IPS-18a (cell line): ENCODE results near the gene SERGEF.
A peak's percentile ranks its signal among the peaks of the same experiment; 100 is the strongest.
"Not testable (repeated sequence)": the region's sequence is repeated elsewhere in the genome, so short reads cannot be mapped to it uniquely, and the experiment has no call there.

Experiments
- H3K27ac ChIP-seq: one replicate; pipeline ENCODE4 v1.5.1; 2013; ENCODE audit warnings: low read length
- H3K27me3 ChIP-seq: one replicate; pipeline ENCODE4 v1.6.1; 2013; ENCODE audit warnings: mild to moderate bottlenecking, low read length; ENCODE audit not compliant: control insufficient read depth, insufficient read depth
- H3K36me3 ChIP-seq: one replicate; pipeline ENCODE4 v1.6.1; 2013; ENCODE audit warnings: low read depth, low read length; ENCODE audit not compliant: control insufficient read depth
- H3K4me1 ChIP-seq: one replicate; pipeline ENCODE4 v1.6.1; 2013; ENCODE audit warnings: low read depth, low read length; ENCODE audit not compliant: control insufficient read depth
- H3K4me3 ChIP-seq: one replicate; pipeline ENCODE4 v1.5.1; 2013; ENCODE audit warnings: low read length
- H3K9ac ChIP-seq: one replicate; pipeline ENCODE4 v1.6.1; 2013; ENCODE audit warnings: mild to moderate bottlenecking, low read length, moderate library complexity
- H3K9me3 ChIP-seq: one replicate; pipeline ENCODE4 v1.6.1; 2013; ENCODE audit warnings: low read depth, low read length; ENCODE audit not compliant: control insufficient read depth

Gene SERGEF

DNA sequence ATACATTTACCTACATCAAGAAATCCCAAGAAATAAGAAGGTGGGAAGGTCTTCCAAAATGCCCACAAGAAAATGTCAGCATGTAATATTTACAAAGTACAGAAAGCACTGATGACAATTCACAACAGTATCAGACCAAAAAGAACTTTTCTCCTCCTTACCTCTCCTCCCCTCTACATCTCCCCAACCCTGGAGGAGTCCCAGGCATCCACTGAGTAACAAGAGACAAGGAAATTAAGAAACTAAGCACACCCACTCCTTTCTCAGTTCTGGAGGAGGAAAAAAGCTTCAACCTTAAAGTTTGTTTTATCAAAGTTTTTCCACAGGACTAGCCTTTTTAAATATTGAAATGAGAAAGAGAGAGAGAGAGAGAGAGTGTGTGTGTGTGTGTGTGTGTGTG is 2.0 kb upstream of the SERGEF start:
- Histone ChIP-seq H3K4me1 (peaks cover 12% of the 10 kb centered on the region), H3K36me3 (no peaks in the 10 kb centered on the region), H3K27ac (no peak overlapping the region), H3K4me3 (no peak overlapping the region), H3K27me3 (peaks cover 32% of the 10 kb centered on the region), H3K9ac (no peak overlapping the region), H3K9me3 (no peaks in the 10 kb centered on the region)

DNA sequence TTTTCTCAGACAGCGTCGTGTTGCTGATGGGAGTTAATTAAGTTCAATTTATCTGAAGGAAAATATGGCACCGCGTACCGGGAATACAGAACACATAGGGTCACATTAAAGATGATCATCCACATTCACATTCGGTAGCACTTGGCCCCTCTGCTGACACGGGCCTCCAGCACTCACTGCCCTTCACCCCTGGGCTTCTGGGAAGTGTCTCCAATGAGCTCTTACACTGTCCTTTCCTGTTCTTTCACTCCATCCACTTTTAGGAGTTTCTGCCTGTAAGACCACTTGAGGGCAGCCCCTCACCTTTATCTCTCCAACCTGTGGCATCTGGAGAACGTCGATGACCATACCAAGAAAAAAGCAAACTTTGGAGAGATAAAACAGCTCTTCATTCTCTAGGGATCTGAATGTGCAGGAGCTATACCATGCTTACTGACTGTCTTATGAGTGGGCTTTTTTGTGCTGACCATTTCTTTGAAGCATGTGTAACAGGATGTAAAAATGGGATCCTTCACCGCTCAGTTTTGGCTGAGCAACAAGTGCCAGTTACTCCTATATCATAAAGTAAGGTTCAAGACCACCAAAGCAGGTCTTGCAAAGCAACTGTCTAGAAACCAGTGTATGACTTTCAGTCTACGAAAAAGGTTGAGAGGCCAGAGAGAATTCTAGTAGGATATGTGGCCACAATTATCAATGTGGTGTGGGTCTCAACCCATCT is 1.1 kb upstream of the SERGEF start:
- Histone ChIP-seq H3K4me1 (peaks cover 12% of the 10 kb centered on the region), H3K27me3 (peaks cover 32% of the 10 kb centered on the region), H3K9me3 (no peaks in the 10 kb centered on the region), H3K4me3 (peak overlapping the region; percentile 92), H3K36me3 (no peaks in the 10 kb centered on the region), H3K27ac (no peak overlapping the region), H3K9ac (peak overlapping the region; percentile 40)

DNA sequence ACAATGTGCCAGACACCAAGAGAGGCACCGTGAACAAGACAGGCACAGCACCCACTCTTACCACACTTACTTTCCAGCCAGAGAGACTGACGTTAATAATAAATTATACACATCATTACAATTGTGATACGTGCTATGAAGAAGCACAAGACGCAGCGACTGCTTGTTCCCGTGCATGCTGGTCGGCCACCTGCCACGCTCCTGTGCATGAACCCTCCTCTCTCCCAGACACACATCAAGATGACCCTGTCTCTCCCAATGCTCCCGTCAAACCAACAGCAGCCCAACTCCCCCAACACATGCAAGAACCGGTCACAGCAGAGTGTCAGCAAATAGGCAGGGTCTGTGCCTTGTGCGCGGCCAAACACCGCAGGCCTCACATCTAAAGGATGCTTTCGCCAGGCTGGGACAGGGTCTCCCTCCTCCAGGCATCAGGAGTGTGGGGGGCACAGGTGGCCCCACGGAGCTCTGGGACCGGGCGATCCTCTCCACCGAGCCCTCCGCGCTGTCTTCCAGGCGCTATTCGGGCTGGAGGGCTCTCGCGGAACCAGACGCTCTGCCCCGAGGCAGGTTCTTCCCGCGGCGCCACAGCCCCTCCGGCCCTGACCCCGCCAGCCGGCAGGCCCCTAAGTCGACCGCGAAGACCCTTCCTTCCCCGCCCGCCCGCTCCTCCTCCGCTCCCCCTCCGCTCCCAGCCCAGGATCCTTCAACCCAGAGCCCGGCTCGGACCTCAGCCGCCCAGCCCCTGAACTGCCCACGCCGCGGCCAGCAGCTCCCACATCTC is 533 bp downstream of the SERGEF start:
- H3K9me3 ChIP-seq: no peaks in the 10 kb centered on the region
- H3K36me3 ChIP-seq: no peaks in the 10 kb centered on the region
- H3K27ac ChIP-seq: no peak overlapping the region
- peaks cover 32% of the 10 kb centered on the region for H3K27me3 ChIP-seq
- peak overlapping the region; percentile 92 for H3K4me3 ChIP-seq
- peaks cover 12% of the 10 kb centered on the region for H3K4me1 ChIP-seq
- peak overlapping the region; percentile 35 for H3K9ac ChIP-seq

DNA sequence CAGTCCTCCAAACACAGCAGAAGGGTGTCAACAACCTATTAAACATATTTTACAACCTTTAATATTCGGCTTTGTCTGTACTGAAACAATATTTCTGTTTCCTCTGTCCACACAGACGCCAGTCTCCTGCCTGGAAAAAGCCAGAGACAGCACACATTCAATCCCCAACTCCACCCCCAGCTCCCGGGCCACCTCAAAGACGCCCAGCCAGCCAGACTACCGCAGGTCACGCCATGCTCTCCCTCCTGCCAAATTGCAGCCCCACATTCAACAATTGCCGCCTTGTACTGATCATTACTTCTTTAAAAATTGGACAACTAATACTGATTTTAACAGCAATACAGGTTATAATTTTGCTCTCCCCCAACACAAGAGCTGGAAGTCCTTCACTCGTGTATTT is 1.2 kb downstream of the SERGEF start:
- H3K27me3 ChIP-seq: peaks cover 32% of the 10 kb centered on the region
- H3K27ac ChIP-seq: no peak overlapping the region
- H3K9ac ChIP-seq: no peak overlapping the region
- peaks cover 7% of the 10 kb centered on the region for H3K4me1 ChIP-seq
- H3K9me3 ChIP-seq: no peaks in the 10 kb centered on the region
- peaks cover 1% of the 10 kb centered on the region for H3K36me3 ChIP-seq
- peak overlapping the region; percentile 92 for H3K4me3 ChIP-seq

DNA sequence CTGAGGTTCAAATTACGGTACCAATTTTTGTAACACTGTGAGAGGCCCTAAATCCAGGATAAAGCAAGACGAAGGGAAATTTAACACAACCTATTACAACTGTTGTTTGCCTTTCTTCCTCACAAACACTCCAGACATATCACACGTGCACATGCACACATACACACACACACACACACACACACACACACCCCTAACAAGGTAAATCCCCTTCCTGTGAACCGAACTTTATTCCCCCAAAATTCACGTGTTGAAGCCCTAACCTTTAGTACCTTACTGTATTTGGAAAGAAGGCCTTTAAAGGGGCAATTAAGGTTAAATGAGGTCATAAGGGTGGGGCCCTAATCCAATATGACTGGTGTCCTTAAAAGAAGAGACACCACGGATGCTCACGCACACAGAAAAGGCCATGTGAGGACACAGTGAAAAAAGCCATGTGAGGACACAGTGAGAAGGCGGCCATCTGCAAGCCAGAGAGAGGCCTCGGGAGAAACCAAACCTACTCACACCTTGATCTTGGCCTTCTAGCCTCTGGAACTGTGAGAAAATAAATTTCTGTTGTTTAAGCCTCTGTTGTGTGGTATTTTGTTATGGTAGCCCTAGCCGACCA is 1.8 kb downstream of the SERGEF start:
- H3K9ac ChIP-seq: no peak overlapping the region
- peaks cover 32% of the 10 kb centered on the region for H3K27me3 ChIP-seq
- peaks cover 7% of the 10 kb centered on the region for H3K36me3 ChIP-seq
- peaks cover 7% of the 10 kb centered on the region for H3K4me1 ChIP-seq
- no peak overlapping the region for H3K4me3 ChIP-seq
- no peaks in the 10 kb centered on the region for H3K9me3 ChIP-seq
- no peak overlapping the region for H3K27ac ChIP-seq

DNA sequence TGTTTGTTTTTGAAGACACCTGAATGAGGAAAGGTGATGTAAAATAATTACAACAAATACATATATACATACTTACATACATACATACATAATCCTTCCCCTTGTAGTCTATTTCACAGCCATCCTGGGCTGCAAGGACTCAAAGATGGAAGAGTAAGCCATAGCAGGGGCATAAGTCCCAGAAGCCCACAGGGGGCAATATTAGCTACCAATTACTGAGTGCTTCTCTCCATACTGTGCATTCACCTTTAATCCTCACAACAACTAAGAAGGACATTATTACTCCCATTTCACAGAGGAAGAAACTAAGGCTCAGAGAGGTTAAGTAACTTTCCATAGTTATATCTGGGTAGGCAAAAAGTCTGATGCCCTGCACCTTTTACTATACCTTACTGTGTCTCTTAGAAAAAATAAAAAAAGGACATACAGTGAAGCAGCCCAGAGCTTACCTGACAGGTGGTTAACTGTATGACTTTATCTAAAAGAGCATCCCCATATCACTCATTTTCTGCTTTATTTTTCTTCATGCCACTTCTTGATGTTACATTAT is 2.7 kb downstream of the SERGEF start:
- H3K36me3 ChIP-seq: peaks cover 9% of the 10 kb centered on the region
- H3K9me3 ChIP-seq: no peaks in the 10 kb centered on the region
- H3K9ac ChIP-seq: no peak overlapping the region
- H3K4me1 ChIP-seq: peaks cover 7% of the 10 kb centered on the region
- H3K4me3 ChIP-seq: no peak overlapping the region
- H3K27me3 ChIP-seq: peaks cover 25% of the 10 kb centered on the region
- H3K27ac ChIP-seq: no peak overlapping the region

DNA sequence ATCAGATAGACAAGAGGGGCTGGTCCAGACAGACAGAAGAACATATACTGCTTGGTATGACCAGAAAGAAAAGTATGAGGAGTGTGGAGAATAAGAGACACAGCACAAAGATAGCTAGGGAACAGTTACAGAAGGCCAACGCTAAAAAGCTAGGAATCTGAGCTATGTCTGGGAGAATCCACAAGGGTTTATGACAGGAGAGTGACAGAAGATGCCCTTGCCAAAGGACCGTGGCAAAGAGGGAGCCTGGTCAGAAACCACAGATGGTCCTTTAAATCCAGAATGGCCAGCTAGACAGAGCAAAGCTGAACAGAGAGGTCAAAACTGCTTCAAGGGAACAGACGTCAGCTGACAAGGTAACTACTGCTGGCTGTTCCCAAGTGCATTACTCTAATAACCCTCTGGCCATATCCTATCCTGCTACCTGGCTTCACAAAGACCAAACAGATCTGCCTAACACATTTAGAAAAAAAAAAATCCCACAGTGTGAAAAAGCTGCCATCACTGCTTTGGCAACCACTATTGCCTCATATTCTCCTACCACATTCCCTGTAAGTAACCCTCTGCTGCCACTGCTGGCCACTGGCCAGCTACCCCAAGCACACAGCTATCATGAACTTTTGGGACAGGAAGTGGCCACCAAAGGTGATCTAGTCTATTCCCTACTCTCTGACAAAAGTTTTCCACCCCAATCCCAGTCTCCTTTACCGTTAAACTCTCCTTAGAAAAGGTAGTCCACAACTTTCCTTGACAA is 7.3 kb downstream of the SERGEF start:
- Histone ChIP-seq H3K9ac (no peak overlapping the region), H3K27ac (no peak overlapping the region), H3K9me3 (no peaks in the 10 kb centered on the region), H3K4me1 (no peaks in the 10 kb centered on the region), H3K4me3 (no peak overlapping the region), H3K27me3 (no peaks in the 10 kb centered on the region), H3K36me3 (peaks cover 15% of the 10 kb centered on the region)

DNA sequence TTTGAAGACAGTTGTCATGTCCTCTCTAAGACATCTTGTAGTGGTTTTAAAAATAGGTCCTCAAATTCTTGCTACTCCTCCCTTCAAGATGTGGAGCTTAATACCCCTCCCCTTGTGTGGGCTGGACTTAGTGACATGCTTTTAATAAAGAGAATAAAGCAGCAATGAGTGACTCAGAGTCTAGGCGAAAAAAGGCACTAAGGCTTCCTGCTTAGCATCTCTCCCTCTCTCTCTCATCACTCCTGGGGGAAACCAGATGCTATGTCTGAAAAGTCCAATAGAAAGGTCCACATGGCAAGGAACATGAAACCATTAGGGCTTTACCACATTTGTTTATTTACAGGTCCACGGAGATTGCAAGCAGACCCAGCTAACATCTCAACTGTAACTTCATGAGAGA is 11.7 kb downstream of the SERGEF start:
- H3K4me3 ChIP-seq: no peak overlapping the region
- peaks cover 15% of the 10 kb centered on the region for H3K36me3 ChIP-seq
- no peak overlapping the region for H3K27ac ChIP-seq
- H3K9me3 ChIP-seq: no peaks in the 10 kb centered on the region
- H3K27me3 ChIP-seq: no peaks in the 10 kb centered on the region
- no peak overlapping the region for H3K9ac ChIP-seq
- H3K4me1 ChIP-seq: no peaks in the 10 kb centered on the region

DNA sequence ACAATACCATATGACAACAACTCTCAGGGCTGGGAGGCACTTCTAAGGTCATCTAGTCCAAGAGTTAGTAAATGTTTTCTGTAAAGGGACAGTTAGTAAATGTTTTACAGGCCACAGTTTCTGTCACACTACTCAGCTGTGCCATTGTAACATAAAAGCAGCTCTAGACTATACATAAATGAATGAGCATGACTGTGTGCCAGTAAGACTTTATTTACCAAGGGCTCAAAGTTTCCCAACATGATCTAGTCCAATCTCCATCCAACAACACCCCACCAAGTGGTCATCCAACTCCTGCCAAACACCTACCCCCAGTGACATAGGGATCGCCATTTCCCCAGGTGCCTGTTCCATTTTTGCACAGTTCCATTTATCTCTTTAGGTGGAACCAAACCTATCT is 12.1 kb downstream of the SERGEF start:
- Histone ChIP-seq H3K27ac (no peak overlapping the region), H3K27me3 (no peaks in the 10 kb centered on the region), H3K4me3 (no peak overlapping the region), H3K36me3 (peaks cover 14% of the 10 kb centered on the region), H3K9ac (no peak overlapping the region), H3K4me1 (no peaks in the 10 kb centered on the region), H3K9me3 (no peaks in the 10 kb centered on the region)

DNA sequence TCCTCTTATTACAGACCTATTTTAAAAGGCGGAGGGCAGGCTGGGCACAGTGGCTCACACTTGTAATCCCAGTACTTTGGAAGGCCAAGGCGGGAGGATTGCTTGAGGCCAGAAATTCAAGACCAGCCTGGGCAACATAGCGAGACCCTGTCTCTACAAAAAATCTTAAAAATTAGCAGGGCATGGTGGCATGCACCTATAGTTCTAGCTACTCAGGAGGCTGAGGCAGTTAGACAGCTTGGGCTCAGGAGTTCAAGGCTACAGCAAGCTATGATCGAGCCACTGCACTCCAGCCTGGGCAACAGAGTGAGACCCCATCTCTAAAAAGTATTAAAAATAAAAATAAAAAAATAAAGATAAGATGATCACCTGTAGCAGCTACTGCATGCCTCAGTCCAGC is 12.7 kb downstream of the SERGEF start:
- not testable (repeated sequence) for H3K27me3 ChIP-seq, H3K4me3 ChIP-seq, H3K9me3 ChIP-seq, H3K9ac ChIP-seq, H3K4me1 ChIP-seq, H3K27ac ChIP-seq
- H3K36me3 ChIP-seq: peaks cover 12% of the 10 kb centered on the region

DNA sequence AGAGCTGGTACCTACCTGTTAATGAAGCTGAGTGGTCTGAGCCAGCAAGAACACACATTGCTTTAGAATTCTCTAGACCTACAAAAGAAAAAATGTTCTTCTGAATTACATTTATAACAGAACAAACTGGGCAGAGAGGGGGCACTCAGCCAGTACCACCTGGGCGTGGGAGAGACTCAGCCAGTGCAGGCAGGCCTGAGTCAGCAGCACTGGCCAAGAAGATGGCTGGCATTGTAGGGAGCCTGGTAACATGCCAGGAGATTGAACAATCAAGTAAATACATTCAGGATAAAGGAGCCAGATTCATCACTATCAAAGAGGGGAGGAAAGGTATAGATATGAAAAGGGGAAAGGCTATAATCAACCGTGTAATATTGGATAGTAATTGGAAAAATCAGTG is 19.9 kb downstream of the SERGEF start:
- Histone ChIP-seq H3K4me3 (no peak overlapping the region), H3K27me3 (no peaks in the 10 kb centered on the region), H3K36me3 (peaks cover 6% of the 10 kb centered on the region), H3K27ac (no peak overlapping the region), H3K9ac (no peak overlapping the region), H3K9me3 (no peaks in the 10 kb centered on the region), H3K4me1 (no peaks in the 10 kb centered on the region)
